Measurements from ENCODE around the gene TEAD1. TPM values are rescaled to one million over a fixed set of nuclear protein-coding genes. Genes with fewer than 3 reads are reported as not detected.

Gene TEAD1
- total and polyA plus RNA-seq, 4 donors = 9.1 to 38.4 (median 10.7) TPM

GRCh38 chr11:12719221-12719620, 45.0 kb downstream of the TEAD1 start:
- 81% methylated on average over 4 of the region's 4 CpGs for WGBS
- DNase-seq (ENCODE audit: low spot score) = no peak
- Histone ChIP-seq H3K9me3 (ENCODE audit: control insufficient read depth in 4 of 4, low read length in 3 of 4) (no peaks in the 10 kb centered on the region), H3K9ac (ENCODE audit: low read depth in 1 of 2, low read length in 2 of 2) (no peak overlapping the region), H3K4me1 (ENCODE audit: control insufficient read depth in 4 of 4, insufficient read depth in 4 of 4, low read length in 3 of 4) (peaks cover 0 to 4% (median under 1%) of the 10 kb centered on the region in 4 donors), H3K27me3 (ENCODE audit: control insufficient read depth in 4 of 4, insufficient read depth in 4 of 4, low read length in 3 of 4) (no peaks in the 10 kb centered on the region), H3K27ac (ENCODE audit: low read depth in 1 of 2, low read length in 2 of 2) (no peak overlapping the region), H3K36me3 (ENCODE audit: control insufficient read depth in 4 of 4, insufficient read depth in 3 of 4, low read depth in 1 of 4, low read length in 3 of 4) (no peaks in the 10 kb centered on the region), H3K4me3 (ENCODE audit: low read depth in 1 of 3, low read length in 3 of 3) (no peak overlapping the region)
- TF ChIP-seq HNF4G (IDR thresholded peaks at IDR 0.05) (no peak), CTCF (IDR thresholded peaks at IDR 0.05; ENCODE audit: low read depth, low read length, missing input control) (no peak), SP1 (IDR thresholded peaks at IDR 0.05) (no peak), HNF4A (conservative IDR thresholded peaks at IDR 0.05) (no peak), YY1 (IDR thresholded peaks at IDR 0.05) (no peak), ATF3 (IDR thresholded peaks at IDR 0.05) (no peak), EGR1 (IDR thresholded peaks at IDR 0.05; ENCODE audit: low read depth in 2 of 2) (no peak), TAF1 (conservative IDR thresholded peaks at IDR 0.05) (no peak), RAD21 (IDR thresholded peaks at IDR 0.05) (no peak), RXRA (IDR thresholded peaks at IDR 0.05) (no peak), REST (IDR thresholded peaks at IDR 0.05) (no peak)

GRCh38 chr11:12721816-12722604, 47.8 kb downstream of the TEAD1 start:
- Histone ChIP-seq H3K9me3 (ENCODE audit: control insufficient read depth in 4 of 4, low read length in 3 of 4) (no peaks in the 10 kb centered on the region), H3K4me3 (ENCODE audit: low read depth in 1 of 3, low read length in 3 of 3) (no peak overlapping the region), H3K9ac (ENCODE audit: low read depth in 1 of 2, low read length in 2 of 2) (no peak overlapping the region), H3K27me3 (ENCODE audit: control insufficient read depth in 4 of 4, insufficient read depth in 4 of 4, low read length in 3 of 4) (no peaks in the 10 kb centered on the region), H3K36me3 (ENCODE audit: control insufficient read depth in 4 of 4, insufficient read depth in 3 of 4, low read depth in 1 of 4, low read length in 3 of 4) (no peaks in the 10 kb centered on the region), H3K27ac (ENCODE audit: low read depth in 1 of 2, low read length in 2 of 2) (no peak overlapping the region), H3K4me1 (ENCODE audit: control insufficient read depth in 4 of 4, insufficient read depth in 4 of 4, low read length in 3 of 4) (peaks cover 0 to 11% (median 3%) of the 10 kb centered on the region in 4 donors)
- TF ChIP-seq NR2F2 (IDR thresholded peaks at IDR 0.05) = no peak
- no peak for TF ChIP-seq YY1 (IDR thresholded peaks at IDR 0.05)
- no peak for TF ChIP-seq MAX (IDR thresholded peaks at IDR 0.05)
- no peak for TF ChIP-seq FOXA1 (IDR thresholded peaks at IDR 0.05)
- no peak for TF ChIP-seq REST (IDR thresholded peaks at IDR 0.05)
- no peak for TF ChIP-seq ATF3 (IDR thresholded peaks at IDR 0.05)
- no peak for TF ChIP-seq RXRA (IDR thresholded peaks at IDR 0.05)
- no peak for TF ChIP-seq FOXA2 (IDR thresholded peaks at IDR 0.05)
- no peak for TF ChIP-seq GABPA (IDR thresholded peaks at IDR 0.05 in 1 of 2, conservative IDR thresholded peaks at IDR 0.05 in 1 of 2)
- TF ChIP-seq ZBTB33 (IDR thresholded peaks at IDR 0.05) = no peak
- TF ChIP-seq HNF4A (conservative IDR thresholded peaks at IDR 0.05) = no peak
- no peak for TF ChIP-seq HNF4G (IDR thresholded peaks at IDR 0.05)
- TF ChIP-seq TAF1 (conservative IDR thresholded peaks at IDR 0.05) = no peak
- no peak for TF ChIP-seq RAD21 (IDR thresholded peaks at IDR 0.05)
- no peak for DNase-seq (ENCODE audit: low spot score)
- 89% methylated on average over 7 of the region's 7 CpGs for WGBS

Data from liver (tissue), 9 donors.